ENCODE results near the gene INIP. TPM values are rescaled to one million over a fixed set of nuclear protein-coding genes. Genes with fewer than 3 reads are reported as not detected.

INIP gene
- total RNA-seq, 1 donor from 2014 or later: 37.8 TPM

Other genes with a start within 250 kb of the INIP start
- 2.0 TPM for gene KIAA1958, start 231.3 kb downstream of the INIP start, total RNA-seq
- 4.7 TPM for gene SNX30, start 32.6 kb upstream of the INIP start, total RNA-seq
- gene SLC46A2, start 172.8 kb upstream of the INIP start, total RNA-seq: not detected

Data from ascending aorta (tissue), 1 donor.